ENCODE results near the gene SNCA. TPM values are rescaled to one million over a fixed set of nuclear protein-coding genes. Genes with fewer than 3 reads are reported as not detected.

The SNCA gene
- total RNA-seq, 1 donor from 2014 or later: 13.4 TPM

DNA sequence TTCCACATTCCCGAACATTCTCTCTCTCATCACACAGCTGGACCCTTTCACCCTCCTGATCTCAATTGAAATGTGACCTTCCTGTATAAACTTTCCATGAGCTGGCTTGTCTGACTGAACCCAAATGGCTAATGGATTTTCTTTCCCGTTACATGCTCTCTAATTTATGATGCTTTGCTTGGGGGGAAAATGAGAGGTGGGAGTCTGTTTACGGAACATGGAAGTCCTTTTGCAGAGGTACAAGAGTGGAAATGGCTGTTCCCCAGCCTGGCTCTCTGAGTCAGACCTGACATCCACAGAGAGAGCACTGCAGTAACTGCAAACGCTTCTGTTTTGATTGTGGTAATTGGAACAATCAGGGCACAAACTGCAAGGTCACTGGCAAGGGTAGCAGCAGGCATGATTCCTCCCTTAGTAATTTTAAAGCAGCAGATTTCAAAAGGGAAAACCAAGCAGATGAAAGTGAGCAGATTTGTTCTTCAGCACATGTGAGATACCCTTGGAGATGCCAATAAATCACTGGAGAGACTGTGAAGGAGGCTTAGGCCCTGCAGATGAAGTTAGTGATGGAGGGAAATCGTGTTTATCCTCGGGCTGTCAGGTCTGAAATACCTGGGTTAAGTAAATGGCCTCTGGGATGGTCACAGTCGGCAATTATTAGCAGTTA, 83.9 kb downstream of the SNCA start:
- H3K27ac Mint-ChIP-seq: peak overlapping the region; percentile 21
- H3K4me1 Mint-ChIP-seq (ENCODE audit: low read depth): peaks cover 12% of the 10 kb centered on the region

DNA sequence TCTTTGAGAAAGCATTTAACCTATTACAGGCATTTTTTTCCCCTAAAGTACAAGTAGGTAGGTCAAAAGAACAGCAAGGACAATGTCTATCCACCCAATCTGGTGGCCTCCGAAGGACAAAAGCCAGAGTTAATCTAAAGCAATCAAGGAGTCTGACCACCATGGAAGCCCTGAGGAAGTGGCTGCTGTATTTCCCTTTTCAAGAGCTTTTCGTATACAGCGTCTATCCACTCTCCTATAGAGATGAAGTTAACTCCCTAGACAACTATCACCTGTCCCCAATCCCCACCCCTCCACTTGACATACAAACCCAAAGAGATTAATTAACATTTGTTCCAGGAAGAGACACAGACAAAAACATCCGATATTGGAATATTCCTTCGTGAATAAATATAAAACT, 85.5 kb downstream of the SNCA start:
- no peaks in the 10 kb centered on the region for H3K27me3 Mint-ChIP-seq
- H3K4me1 Mint-ChIP-seq (ENCODE audit: low read depth): peaks cover 12% of the 10 kb centered on the region
- TF ChIP-seq, protein P1, sequence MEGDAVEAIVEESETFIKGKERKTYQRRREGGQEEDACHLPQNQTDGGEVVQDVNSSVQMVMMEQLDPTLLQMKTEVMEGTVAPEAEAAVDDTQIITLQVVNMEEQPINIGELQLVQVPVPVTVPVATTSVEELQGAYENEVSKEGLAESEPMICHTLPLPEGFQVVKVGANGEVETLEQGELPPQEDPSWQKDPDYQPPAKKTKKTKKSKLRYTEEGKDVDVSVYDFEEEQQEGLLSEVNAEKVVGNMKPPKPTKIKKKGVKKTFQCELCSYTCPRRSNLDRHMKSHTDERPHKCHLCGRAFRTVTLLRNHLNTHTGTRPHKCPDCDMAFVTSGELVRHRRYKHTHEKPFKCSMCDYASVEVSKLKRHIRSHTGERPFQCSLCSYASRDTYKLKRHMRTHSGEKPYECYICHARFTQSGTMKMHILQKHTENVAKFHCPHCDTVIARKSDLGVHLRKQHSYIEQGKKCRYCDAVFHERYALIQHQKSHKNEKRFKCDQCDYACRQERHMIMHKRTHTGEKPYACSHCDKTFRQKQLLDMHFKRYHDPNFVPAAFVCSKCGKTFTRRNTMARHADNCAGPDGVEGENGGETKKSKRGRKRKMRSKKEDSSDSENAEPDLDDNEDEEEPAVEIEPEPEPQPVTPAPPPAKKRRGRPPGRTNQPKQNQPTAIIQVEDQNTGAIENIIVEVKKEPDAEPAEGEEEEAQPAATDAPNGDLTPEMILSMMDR (IDR thresholded peaks at IDR 0.05; ENCODE audit: unreplicated experiment): no peak
- no peaks in the 10 kb centered on the region for H3K9me3 Mint-ChIP-seq (ENCODE audit: low read depth)
- no peaks in the 10 kb centered on the region for H3K36me3 Mint-ChIP-seq (ENCODE audit: insufficient read depth)
- no peak overlapping the region for H3K27ac Mint-ChIP-seq
- no peak for DNase-seq (ENCODE audit: low spot score, unreplicated experiment)
- H3K4me3 Mint-ChIP-seq (ENCODE audit: low read depth): no peak overlapping the region

More for the DNA sequence above, 83.9 kb downstream of the SNCA start:
- Mint-ChIP-seq H3K9me3 (ENCODE audit: low read depth) (no peaks in the 10 kb centered on the region), H3K4me3 (ENCODE audit: low read depth) (no peak overlapping the region), H3K27me3 (no peaks in the 10 kb centered on the region), H3K36me3 (ENCODE audit: insufficient read depth) (no peaks in the 10 kb centered on the region)
- TF ChIP-seq, protein P1 (IDR thresholded peaks at IDR 0.05; ENCODE audit: unreplicated experiment): no peak
- DNase-seq (ENCODE audit: low spot score, unreplicated experiment): no peak

DNA sequence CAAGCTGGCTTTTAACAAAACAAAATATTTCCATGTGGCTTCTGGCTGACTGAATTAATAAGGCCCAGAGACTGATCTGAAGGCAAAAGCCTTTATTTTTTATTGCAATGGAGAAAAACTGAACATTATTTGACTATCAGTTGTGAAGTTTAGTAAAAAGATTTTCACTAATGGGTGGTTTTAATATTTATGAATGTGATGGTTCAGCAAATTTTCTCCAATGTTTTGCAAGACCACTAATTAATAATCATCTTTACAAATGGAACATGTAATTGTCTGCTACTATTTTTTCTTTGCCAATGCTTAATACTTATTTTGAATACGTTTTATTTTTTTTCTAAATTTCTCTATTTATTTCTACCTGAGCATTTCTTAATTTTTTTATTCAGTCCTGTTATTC, 90.6 kb downstream of the SNCA start:
- DNase-seq (ENCODE audit: low spot score, unreplicated experiment): no peak
- Mint-ChIP-seq H3K9me3 (ENCODE audit: low read depth) (no peaks in the 10 kb centered on the region), H3K27me3 (no peaks in the 10 kb centered on the region), H3K4me1 (ENCODE audit: low read depth) (peaks cover 7% of the 10 kb centered on the region), H3K27ac (no peak overlapping the region), H3K36me3 (ENCODE audit: insufficient read depth) (no peaks in the 10 kb centered on the region), H3K4me3 (ENCODE audit: low read depth) (no peak overlapping the region)
- TF ChIP-seq, protein P1 (IDR thresholded peaks at IDR 0.05; ENCODE audit: unreplicated experiment): no peak

DNA sequence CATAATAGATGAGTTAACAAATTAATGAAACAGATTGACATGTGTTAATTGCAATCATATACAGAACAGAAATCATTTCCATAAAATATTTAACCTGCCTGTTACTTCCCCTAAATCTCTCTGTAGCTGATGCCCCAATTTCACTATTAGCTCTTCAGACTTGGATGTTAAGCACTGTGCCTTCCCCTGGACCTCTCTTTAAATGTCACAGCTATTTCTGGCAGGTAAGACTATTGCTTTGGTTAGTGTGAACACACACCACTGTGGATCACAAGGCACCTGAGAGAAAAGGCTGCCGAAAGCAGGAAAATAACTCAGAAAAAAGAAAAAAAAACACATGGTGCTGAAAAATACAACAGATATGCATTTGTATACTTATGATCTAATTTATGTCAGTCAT, 91.3 kb downstream of the SNCA start:
- no peaks in the 10 kb centered on the region for H3K27me3 Mint-ChIP-seq
- no peak overlapping the region for H3K4me3 Mint-ChIP-seq (ENCODE audit: low read depth)
- H3K36me3 Mint-ChIP-seq (ENCODE audit: insufficient read depth): no peaks in the 10 kb centered on the region

DNA sequence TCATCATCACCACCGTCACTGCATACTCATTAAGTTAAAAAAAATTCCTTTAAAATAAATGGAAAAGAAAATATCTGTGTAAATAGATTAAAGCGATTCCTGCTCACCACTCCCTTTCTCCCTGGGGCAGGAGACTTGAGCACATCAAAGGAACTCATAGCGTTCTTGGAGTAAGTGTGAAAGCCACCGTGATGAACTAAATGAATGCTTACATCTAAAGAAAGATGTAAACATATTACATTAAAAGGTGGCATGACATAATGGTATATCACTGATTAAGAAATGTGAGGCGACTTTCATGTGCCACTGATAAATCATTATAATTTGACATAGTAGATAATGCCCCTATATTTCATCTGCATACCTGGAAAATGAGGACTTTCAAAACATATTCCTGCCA, 92.0 kb downstream of the SNCA start:
- Mint-ChIP-seq H3K9me3 (ENCODE audit: low read depth) (peaks cover 4% of the 10 kb centered on the region), H3K4me3 (ENCODE audit: low read depth) (no peak overlapping the region), H3K36me3 (ENCODE audit: insufficient read depth) (no peaks in the 10 kb centered on the region), H3K4me1 (ENCODE audit: low read depth) (peaks cover 7% of the 10 kb centered on the region), H3K27me3 (no peaks in the 10 kb centered on the region), H3K27ac (no peak overlapping the region)
- no peak for DNase-seq (ENCODE audit: low spot score, unreplicated experiment)
- TF ChIP-seq, protein P1 (IDR thresholded peaks at IDR 0.05; ENCODE audit: unreplicated experiment): no peak

More for the DNA sequence above, 91.3 kb downstream of the SNCA start:
- Mint-ChIP-seq H3K4me1 (ENCODE audit: low read depth) (peaks cover 7% of the 10 kb centered on the region), H3K9me3 (ENCODE audit: low read depth) (peaks cover 3% of the 10 kb centered on the region), H3K27ac (no peak overlapping the region)
- TF ChIP-seq, protein P1 (IDR thresholded peaks at IDR 0.05; ENCODE audit: unreplicated experiment): no peak
- no peak for DNase-seq (ENCODE audit: low spot score, unreplicated experiment)

Measured in progenitor cell of endocrine pancreas (in vitro differentiated cells).